ENCODE data around the gene ATP10B.

ATP10B gene

GRCh38 chr5:160760008-160760407, 92.0 kb downstream of the ATP10B start:
- H3F3A ChIP-seq (ENCODE audit: insufficient read depth) = no peaks in the 10 kb centered on the region
- no peak overlapping the region for H3K4me3 ChIP-seq (ENCODE audit: insufficient read depth, low read length, poor library complexity, severe bottlenecking)
- H3K9me3 ChIP-seq (ENCODE audit: insufficient read depth, low read length) = no peaks in the 10 kb centered on the region
- H4K20me1 ChIP-seq (ENCODE audit: low read depth, low read length) = no peaks in the 10 kb centered on the region
- no peak overlapping the region for H3K4me2 ChIP-seq (ENCODE audit: low read depth, low read length, poor library complexity, severe bottlenecking)
- H3K9me2 ChIP-seq (replicated peaks; ENCODE audit: insufficient read depth, low read length) = no peaks in the 10 kb centered on the region
- no peaks in the 10 kb centered on the region for H3K79me2 ChIP-seq (ENCODE audit: insufficient read depth, low read length)
- H3K27ac ChIP-seq (ENCODE audit: low read depth, low read length) = no peak overlapping the region
- H2AFZ ChIP-seq (ENCODE audit: low read depth, low read length, severe bottlenecking) = no peak overlapping the region
- no peak overlapping the region for H3K9ac ChIP-seq (ENCODE audit: low read length)
- no peaks in the 10 kb centered on the region for H3K36me3 ChIP-seq (ENCODE audit: low read length)
- no peaks in the 10 kb centered on the region for H3K27me3 ChIP-seq (ENCODE audit: low read length)
- TF ChIP-seq EZH2phosphoT487 (conservative IDR thresholded peaks at IDR 0.05; ENCODE audit: low read length) = no peak
- no peak for TF ChIP-seq CTCF (IDR thresholded peaks at IDR 0.05; ENCODE audit: insufficient read depth, low read length, poor library complexity, severe bottlenecking)

- H3K27ac ChIP-seq (ENCODE audit: low read depth, low read length) = no peak overlapping the region
- H3K4me2 ChIP-seq (ENCODE audit: low read depth, low read length, poor library complexity, severe bottlenecking) = no peak overlapping the region
- no peaks in the 10 kb centered on the region for H3K9me2 ChIP-seq (replicated peaks; ENCODE audit: insufficient read depth, low read length)
- no peak overlapping the region for H3K4me3 ChIP-seq (ENCODE audit: insufficient read depth, low read length, poor library complexity, severe bottlenecking)
- TF ChIP-seq EZH2phosphoT487 (conservative IDR thresholded peaks at IDR 0.05; ENCODE audit: low read length) = no peak
- no peak for TF ChIP-seq CTCF (IDR thresholded peaks at IDR 0.05; ENCODE audit: insufficient read depth, low read length, poor library complexity, severe bottlenecking)
- no peak overlapping the region for H3K9ac ChIP-seq (ENCODE audit: low read length)
- no peaks in the 10 kb centered on the region for H4K20me1 ChIP-seq (ENCODE audit: low read depth, low read length)
- no peaks in the 10 kb centered on the region for H3F3A ChIP-seq (ENCODE audit: insufficient read depth)
- no peaks in the 10 kb centered on the region for H3K27me3 ChIP-seq (ENCODE audit: low read length)
- H2AFZ ChIP-seq (ENCODE audit: low read depth, low read length, severe bottlenecking) = no peak overlapping the region
- H3K9me3 ChIP-seq (ENCODE audit: insufficient read depth, low read length) = no peaks in the 10 kb centered on the region
- H3K36me3 ChIP-seq (ENCODE audit: low read length) = no peaks in the 10 kb centered on the region
- H3K79me2 ChIP-seq (ENCODE audit: insufficient read depth, low read length) = no peaks in the 10 kb centered on the region
Observed at GRCh38 chr5:160757194-160757593, 94.8 kb downstream of the ATP10B start.

GRCh38 chr5:160750938-160751657, 100.9 kb downstream of the ATP10B start:
- Histone ChIP-seq H3K27me3 (ENCODE audit: low read length) (no peaks in the 10 kb centered on the region), H3K27ac (ENCODE audit: low read depth, low read length) (no peak overlapping the region), H3K9me2 (replicated peaks; ENCODE audit: insufficient read depth, low read length) (no peaks in the 10 kb centered on the region)

More at GRCh38 chr5:160750938-160751657, 100.9 kb downstream of the ATP10B start:
- no peak overlapping the region for H2AFZ ChIP-seq (ENCODE audit: low read depth, low read length, severe bottlenecking)
- H3K36me3 ChIP-seq (ENCODE audit: low read length) = no peaks in the 10 kb centered on the region
- no peaks in the 10 kb centered on the region for H3F3A ChIP-seq (ENCODE audit: insufficient read depth)
- H3K4me2 ChIP-seq (ENCODE audit: low read depth, low read length, poor library complexity, severe bottlenecking) = no peak overlapping the region
- H4K20me1 ChIP-seq (ENCODE audit: low read depth, low read length) = no peaks in the 10 kb centered on the region
- no peak overlapping the region for H3K9ac ChIP-seq (ENCODE audit: low read length)
- H3K79me2 ChIP-seq (ENCODE audit: insufficient read depth, low read length) = no peaks in the 10 kb centered on the region
- no peaks in the 10 kb centered on the region for H3K9me3 ChIP-seq (ENCODE audit: insufficient read depth, low read length)
- TF ChIP-seq CTCF (IDR thresholded peaks at IDR 0.05; ENCODE audit: insufficient read depth, low read length, poor library complexity, severe bottlenecking) (no peak), EZH2phosphoT487 (conservative IDR thresholded peaks at IDR 0.05; ENCODE audit: low read length) (no peak)
- H3K4me3 ChIP-seq (ENCODE audit: insufficient read depth, low read length, poor library complexity, severe bottlenecking) = no peak overlapping the region
